ENCODE data around the gene VASH1. TPM values are rescaled to one million over a fixed set of nuclear protein-coding genes. Genes with fewer than 3 reads are reported as not detected.
A peak's percentile ranks its signal among the peaks of the same experiment; 100 is the strongest.

The VASH1 gene
- total RNA-seq, 1 donor, result 4.4 TPM

DNA sequence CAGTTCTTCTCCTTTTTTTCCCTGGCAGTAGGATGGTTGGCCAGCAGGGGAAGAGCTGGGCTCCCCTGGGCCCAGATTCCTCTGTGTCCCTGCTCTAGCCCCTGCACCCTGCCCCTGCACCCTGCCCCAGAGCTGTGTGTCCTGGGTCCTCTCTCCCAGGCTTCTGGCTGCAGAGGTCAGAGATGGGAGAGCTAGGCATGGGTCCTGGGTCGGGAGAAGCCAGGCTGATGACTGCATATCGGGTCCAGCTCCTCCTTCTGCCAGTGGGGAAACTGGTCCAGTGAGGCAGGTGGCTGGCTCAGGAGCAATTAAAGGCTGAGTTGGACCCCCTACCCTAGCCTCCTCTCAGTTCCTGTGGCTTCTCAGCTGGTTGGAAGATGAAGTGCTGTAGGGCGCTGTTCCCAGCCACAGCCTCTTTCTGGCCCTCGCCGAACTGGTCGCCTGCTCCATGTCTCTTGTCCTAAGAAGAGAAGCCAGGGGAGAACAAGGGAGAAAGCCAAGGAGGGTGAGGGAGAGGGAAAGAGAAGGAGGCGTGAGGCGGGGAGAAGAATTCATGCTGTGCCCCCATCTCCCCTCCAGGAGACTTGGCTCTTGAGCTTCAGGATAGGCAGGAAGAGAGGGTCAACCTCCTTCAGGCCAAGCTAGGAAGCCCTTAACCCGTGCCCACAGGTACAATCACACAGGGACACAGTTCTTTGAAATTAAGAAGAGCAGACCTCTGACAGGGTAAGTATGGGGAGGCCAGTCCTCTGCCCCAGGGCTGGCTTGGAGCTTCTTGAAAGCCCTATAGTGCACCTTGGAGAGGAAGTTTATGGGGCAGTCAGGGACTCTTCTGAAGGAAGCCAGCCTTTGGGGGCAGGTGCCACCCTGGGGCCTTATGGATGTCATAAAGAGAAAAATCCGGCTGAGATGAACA lies 9.5 kb downstream of the VASH1 start:
- DNase-seq (ENCODE audit: low read depth), result no peak
- TF ChIP-seq, protein P1, sequence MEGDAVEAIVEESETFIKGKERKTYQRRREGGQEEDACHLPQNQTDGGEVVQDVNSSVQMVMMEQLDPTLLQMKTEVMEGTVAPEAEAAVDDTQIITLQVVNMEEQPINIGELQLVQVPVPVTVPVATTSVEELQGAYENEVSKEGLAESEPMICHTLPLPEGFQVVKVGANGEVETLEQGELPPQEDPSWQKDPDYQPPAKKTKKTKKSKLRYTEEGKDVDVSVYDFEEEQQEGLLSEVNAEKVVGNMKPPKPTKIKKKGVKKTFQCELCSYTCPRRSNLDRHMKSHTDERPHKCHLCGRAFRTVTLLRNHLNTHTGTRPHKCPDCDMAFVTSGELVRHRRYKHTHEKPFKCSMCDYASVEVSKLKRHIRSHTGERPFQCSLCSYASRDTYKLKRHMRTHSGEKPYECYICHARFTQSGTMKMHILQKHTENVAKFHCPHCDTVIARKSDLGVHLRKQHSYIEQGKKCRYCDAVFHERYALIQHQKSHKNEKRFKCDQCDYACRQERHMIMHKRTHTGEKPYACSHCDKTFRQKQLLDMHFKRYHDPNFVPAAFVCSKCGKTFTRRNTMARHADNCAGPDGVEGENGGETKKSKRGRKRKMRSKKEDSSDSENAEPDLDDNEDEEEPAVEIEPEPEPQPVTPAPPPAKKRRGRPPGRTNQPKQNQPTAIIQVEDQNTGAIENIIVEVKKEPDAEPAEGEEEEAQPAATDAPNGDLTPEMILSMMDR (IDR thresholded peaks at IDR 0.05; ENCODE audit: insufficient read depth, low read length), result no peak
- H3K4me3 ChIP-seq (ENCODE audit: low read depth, low read length), result no peak overlapping the region

DNA sequence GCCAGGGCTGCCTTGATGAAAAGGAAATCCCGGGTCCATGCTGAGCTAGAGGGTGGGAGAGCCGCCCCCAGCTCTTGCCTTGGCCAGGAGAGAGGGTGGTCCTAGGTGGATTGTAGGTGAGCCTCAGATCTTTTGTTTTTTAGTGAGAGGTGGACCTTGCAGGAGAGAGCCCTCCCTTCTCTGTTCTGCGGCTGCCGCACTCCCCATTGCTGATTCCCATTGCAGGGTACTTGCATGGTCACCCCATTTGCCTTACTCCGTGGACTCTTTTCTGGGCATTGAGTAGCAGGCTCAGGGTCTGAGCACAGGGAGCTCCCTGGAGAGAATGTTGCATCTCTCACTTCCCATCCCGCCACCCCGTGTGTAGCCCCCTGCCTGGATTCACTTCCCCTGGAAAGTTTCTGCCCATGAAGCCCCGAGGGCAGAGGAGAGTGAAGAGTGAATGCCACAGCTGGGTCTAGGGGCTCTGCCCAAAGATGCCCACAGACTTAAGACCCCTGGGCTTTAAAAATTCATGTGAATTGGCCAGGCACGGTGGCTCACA lies 10.2 kb downstream of the VASH1 start:
- TF ChIP-seq, protein P1 (IDR thresholded peaks at IDR 0.05; ENCODE audit: insufficient read depth, low read length), result no peak
- no peak for DNase-seq (ENCODE audit: low read depth)
- no peak overlapping the region for H3K4me3 ChIP-seq (ENCODE audit: low read depth, low read length)

DNA sequence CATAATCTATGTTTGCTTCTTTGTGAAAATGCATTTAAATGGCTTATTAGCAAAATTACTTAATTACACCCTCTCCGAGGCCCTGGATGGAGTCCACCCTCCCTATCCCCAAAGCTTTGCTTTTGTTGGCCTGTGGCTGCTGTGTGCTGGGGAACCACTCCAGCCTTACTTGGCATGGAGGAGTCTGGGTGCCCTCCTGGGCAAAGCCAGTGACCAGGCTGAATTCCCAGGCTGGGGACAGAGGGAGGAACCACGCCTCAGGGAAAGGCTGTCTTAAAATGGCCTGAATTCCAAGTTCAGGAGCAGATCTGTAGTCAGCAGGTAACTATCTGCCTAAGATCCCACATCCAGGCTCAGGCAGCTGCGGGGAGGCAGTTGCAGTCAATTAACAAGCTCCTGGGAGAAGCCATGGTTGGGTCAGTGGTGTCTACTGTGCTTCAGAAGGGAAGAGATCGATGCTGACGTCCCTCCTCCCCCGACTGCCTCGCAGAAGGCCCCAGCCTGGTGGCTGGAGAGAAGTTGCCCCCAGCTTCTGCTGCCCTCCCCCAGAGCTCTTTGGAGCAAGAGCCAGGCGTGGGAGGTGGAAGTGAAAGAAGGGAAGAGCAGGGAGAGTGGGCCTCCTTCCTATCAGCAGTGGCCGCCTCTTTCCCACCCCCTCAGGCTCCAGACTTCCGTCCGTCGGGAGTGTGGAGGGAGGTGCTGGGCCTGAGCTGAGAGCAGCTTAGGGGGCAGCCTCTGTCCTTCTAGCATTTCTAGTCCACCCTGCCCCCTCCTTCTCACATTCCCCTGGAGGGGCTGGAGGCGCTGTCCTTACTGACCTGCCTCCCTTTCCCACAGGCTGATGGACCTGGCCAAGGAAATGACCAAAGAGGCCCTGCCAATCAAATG lies 11.3 kb downstream of the VASH1 start:
- TF ChIP-seq, protein P1 (IDR thresholded peaks at IDR 0.05; ENCODE audit: insufficient read depth, low read length), result no peak
- peak; percentile 58 for DNase-seq (ENCODE audit: low read depth)
- no peak overlapping the region for H3K4me3 ChIP-seq (ENCODE audit: low read depth, low read length)

DNA sequence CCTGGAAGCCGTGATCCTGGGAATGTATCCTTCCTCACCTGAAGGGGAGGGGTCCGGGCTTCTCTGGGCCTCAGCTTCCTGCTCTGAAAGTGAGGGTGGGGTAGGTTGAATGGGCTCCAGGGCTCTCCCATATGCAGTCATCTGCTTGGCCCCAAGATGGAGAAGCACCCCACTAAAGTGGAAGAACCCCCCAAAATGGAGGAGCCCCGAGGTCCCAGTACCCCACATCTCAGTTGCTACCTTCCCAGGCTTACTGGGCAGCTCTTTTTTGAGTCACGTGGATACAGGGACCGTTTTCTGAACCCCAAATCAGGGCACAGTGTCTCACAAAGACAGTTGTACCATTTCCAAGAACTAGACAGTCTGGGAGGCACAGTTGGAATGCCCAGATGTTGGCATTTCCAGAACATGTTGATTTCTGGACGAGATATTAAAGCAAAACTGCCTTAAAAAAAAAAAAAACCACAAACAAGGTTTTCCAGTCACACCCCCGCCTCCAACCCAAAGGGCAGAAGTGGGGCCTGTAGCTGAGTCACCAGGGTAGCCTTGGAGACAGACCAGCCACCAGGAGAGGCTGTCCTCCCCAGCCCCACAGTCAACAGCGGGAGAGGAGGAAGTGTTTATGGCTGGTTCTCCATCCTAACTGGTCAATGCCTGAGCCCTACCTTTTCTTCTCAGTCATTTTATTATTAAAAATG lies 12.1 kb downstream of the VASH1 start:
- TF ChIP-seq, protein P1 (IDR thresholded peaks at IDR 0.05; ENCODE audit: insufficient read depth, low read length), result peak; percentile 4
- no peak overlapping the region for H3K4me3 ChIP-seq (ENCODE audit: low read depth, low read length)
- DNase-seq (ENCODE audit: low read depth), result peak; percentile 76

DNA sequence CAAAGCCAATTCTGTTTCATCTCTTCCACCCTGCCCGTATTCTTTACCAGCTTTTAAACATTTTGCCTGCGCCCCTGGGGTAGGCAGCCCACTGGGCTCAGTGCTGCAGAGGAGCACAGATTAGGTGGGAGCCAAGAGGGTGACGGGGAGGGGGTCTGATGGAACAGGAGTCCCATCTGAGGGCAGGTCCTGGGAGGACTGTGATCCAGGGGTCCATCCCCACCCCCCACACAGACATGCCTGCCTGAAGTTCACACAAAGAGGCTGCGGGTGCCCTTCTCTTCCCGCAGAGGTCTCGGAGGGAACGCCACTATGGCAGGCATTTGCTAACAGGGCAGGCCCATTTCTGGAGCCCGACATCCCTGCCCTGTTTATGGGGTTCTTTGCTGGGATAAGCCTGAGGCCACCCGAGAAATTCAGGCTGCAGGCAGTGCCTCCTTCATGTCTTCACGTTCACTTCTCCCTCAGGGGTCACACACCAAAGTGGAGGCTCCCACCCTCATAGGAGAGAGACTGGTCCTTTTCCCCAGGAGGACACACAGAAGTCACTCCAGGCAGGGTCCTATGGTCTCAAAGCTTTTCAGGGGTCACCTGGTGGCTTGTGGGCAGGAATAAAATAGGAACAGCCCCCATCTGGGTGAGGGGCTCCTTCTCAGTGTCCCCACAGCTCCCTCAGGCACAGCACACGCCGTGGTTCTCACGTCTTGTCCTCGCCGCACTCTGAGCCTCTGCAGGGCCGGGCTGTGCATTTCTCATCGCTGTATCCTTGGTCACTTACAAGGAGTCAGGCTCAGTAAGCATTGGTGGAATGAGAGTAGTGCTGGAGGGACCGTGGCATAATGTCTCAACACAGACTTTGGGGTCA lies 12.9 kb downstream of the VASH1 start:
- H3K4me3 ChIP-seq (ENCODE audit: low read depth, low read length), result no peak overlapping the region
- no peak for DNase-seq (ENCODE audit: low read depth)
- TF ChIP-seq, protein P1 (IDR thresholded peaks at IDR 0.05; ENCODE audit: insufficient read depth, low read length), result no peak

Measured in fibroblast of the aortic adventitia (primary cell).